ENCODE results near the gene APOL1. TPM values are rescaled to one million over a fixed set of nuclear protein-coding genes. Genes with fewer than 3 reads are reported as not detected.
A peak's percentile ranks its signal among the peaks of the same experiment; 100 is the strongest.
"Not testable (repeated sequence)": the region's sequence is repeated elsewhere in the genome, so short reads cannot be mapped to it uniquely, and the experiment has no call there.

APOL1 gene
- total and polyA plus RNA-seq, 2 donors = 14.2 to 62.6 TPM

DNA sequence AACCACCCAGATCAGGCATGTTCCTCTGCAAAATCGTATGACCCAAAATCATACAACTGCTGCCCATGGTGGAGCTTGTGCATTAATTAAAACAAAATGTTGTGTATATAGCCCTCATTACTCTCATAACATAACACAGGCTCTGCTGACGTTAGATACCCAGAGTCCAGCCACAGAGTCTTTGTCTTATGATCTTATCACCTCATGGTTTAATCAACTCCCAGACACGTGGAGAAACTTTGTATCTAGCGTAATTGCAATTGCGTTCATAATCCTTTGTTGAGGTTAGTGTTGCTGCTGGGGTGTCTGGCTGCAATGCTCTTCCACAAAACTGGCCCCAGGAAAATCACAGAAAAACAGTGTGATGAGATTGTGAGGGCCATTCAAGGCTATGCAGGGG, 5.0 kb upstream of the APOL1 start:
- DNase-seq (ENCODE audit: low read depth in 6 of 9, low spot score in 9 of 9) = no peak
- no peaks in the 10 kb centered on the region for H3K27me3 ChIP-seq (ENCODE audit: control insufficient read depth in 2 of 2, insufficient read depth in 1 of 2, low read length in 1 of 2)
- H3K36me3 ChIP-seq (ENCODE audit: control insufficient read depth in 2 of 2, insufficient read depth in 2 of 2, low read length in 1 of 2) = no peaks in the 10 kb centered on the region
- no peak overlapping the region for H3K4me3 ChIP-seq (ENCODE audit: low read length in 2 of 2)
- 96% methylated on average over 5 of the region's 5 CpGs for WGBS
- H3K27ac ChIP-seq (ENCODE audit: low read depth in 1 of 2, low read length in 1 of 2) = no peak overlapping the region
- peaks cover 0 to 4% of the 10 kb centered on the region in 2 donors for H3K9me3 ChIP-seq (ENCODE audit: control insufficient read depth in 2 of 2, insufficient read depth in 1 of 2, low read length in 1 of 2)
- H3K4me1 ChIP-seq (ENCODE audit: control insufficient read depth in 2 of 2, insufficient read depth in 2 of 2, low read length in 2 of 2) = peaks cover 2 to 6% of the 10 kb centered on the region in 2 donors

DNA sequence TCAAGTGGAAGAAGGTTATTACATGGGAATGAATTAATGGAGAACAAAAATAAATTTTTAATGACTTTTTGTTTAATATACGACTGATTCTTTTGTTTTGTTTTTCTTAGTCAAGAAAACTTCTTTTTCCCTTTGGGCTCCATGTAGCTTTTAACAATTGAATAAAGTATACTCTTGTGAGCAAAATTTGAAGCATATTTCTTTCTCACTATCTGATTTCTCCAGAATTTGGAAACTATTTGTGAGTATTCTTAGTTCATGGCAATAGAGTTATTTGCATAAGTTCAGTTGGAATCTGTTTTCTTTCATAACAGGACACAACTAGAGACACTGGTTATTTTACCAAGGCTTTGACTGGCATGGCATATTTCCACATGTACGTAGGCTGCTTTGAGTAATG, 3.8 kb upstream of the APOL1 start:
- Histone ChIP-seq H3K27me3 (ENCODE audit: control insufficient read depth in 2 of 2, insufficient read depth in 1 of 2, low read length in 1 of 2) (no peaks in the 10 kb centered on the region), H3K4me3 (ENCODE audit: low read length in 2 of 2) (no peak overlapping the region), H3K4me1 (ENCODE audit: control insufficient read depth in 2 of 2, insufficient read depth in 2 of 2, low read length in 2 of 2) (peaks cover 9 to 16% of the 10 kb centered on the region in 2 donors), H3K9me3 (ENCODE audit: control insufficient read depth in 2 of 2, insufficient read depth in 1 of 2, low read length in 1 of 2) (no peaks in the 10 kb centered on the region), H3K36me3 (ENCODE audit: control insufficient read depth in 2 of 2, insufficient read depth in 2 of 2, low read length in 1 of 2) (no peaks in the 10 kb centered on the region), H3K27ac (ENCODE audit: low read depth in 1 of 2, low read length in 1 of 2) (no peak overlapping the region)
- WGBS = 99% methylated on average over 2 of the region's 2 CpGs
- no peak for DNase-seq (ENCODE audit: low read depth in 6 of 9, low spot score in 9 of 9)

DNA sequence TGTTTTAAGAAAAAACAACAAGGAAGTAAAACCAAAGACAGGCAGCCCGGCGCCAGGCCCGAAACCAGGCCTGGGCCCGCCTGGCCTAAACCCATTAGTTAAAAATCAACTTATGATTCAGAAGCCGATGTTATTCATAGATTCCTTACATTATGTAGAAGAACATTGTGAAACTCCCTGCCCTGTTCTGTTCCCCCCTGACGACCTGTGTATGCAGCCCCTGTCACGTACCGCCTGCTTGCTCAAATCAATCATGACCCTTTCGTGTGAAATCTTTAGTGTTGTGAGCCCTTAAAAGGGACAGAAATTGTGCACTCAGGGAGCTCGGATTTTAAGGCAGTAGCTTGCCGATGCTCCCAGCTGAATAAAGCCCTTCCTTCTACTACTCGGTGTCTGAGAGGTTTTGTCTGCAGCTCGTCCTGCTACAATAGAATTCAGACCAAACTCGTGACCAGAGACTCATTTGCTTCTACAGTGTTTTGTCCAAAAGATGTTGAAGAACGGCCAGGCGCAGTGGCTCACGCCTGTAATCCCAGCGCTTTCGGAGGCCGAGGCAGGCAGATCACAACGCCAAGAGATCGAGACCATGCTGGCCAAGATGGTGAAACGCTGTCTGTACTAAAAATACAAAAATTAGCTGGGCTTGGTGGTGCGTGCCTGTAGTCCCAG, 2.5 kb upstream of the APOL1 start:
- not testable (repeated sequence) for DNase-seq (ENCODE audit: low read depth in 6 of 9, low spot score in 9 of 9); H3K27ac ChIP-seq (ENCODE audit: low read depth in 1 of 2, low read length in 1 of 2); H3K36me3 ChIP-seq (ENCODE audit: control insufficient read depth in 2 of 2, insufficient read depth in 2 of 2, low read length in 1 of 2); H3K9me3 ChIP-seq (ENCODE audit: control insufficient read depth in 2 of 2, insufficient read depth in 1 of 2, low read length in 1 of 2); H3K4me3 ChIP-seq (ENCODE audit: low read length in 2 of 2); H3K27me3 ChIP-seq (ENCODE audit: control insufficient read depth in 2 of 2, insufficient read depth in 1 of 2, low read length in 1 of 2)
- H3K4me1 ChIP-seq (ENCODE audit: control insufficient read depth in 2 of 2, insufficient read depth in 2 of 2, low read length in 2 of 2) = peaks cover 9 to 27% of the 10 kb centered on the region in 2 donors
- 95% methylated on average over 24 of the region's 24 CpGs for WGBS

DNA sequence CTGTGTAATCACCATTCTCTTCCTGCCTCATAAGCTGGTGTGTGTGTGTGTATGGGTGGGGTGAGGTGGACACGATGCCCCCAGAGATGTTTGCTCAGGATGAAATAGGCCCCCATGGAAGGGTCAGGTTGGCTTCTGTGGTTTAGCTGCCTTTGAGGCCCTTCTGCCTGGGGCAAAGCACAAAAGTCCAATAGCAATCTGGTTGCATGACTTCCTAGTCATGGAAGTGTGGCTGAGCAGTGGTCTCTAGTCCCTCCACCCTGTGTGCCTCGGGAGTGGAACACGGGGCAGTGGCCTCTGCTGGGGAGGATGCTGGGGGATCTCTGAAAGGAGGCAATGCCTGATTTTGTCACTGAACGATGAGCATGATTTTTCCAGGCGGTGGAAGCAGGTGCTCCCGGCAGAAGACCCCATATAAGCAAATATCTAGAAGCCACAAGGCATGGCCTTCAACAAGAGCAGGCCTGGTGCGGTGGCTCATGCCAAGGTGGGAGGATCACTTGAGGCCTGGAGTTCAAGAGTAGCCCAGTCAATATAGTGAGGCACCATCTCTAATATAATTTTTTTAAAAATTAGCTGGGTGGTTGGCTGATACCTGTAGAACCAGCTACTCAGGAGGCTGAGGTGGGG, 839 bp upstream of the APOL1 start:
- not testable (repeated sequence) for H3K27ac ChIP-seq (ENCODE audit: low read depth in 1 of 2, low read length in 1 of 2); H3K4me3 ChIP-seq (ENCODE audit: low read length in 2 of 2); H3K9me3 ChIP-seq (ENCODE audit: control insufficient read depth in 2 of 2, insufficient read depth in 1 of 2, low read length in 1 of 2); H3K36me3 ChIP-seq (ENCODE audit: control insufficient read depth in 2 of 2, insufficient read depth in 2 of 2, low read length in 1 of 2); DNase-seq (ENCODE audit: low read depth in 6 of 9, low spot score in 9 of 9); H3K27me3 ChIP-seq (ENCODE audit: control insufficient read depth in 2 of 2, insufficient read depth in 1 of 2, low read length in 1 of 2)
- peaks cover 9 to 27% of the 10 kb centered on the region in 2 donors for H3K4me1 ChIP-seq (ENCODE audit: control insufficient read depth in 2 of 2, insufficient read depth in 2 of 2, low read length in 2 of 2)
- WGBS = 91% methylated on average over 7 of the region's 7 CpGs

DNA sequence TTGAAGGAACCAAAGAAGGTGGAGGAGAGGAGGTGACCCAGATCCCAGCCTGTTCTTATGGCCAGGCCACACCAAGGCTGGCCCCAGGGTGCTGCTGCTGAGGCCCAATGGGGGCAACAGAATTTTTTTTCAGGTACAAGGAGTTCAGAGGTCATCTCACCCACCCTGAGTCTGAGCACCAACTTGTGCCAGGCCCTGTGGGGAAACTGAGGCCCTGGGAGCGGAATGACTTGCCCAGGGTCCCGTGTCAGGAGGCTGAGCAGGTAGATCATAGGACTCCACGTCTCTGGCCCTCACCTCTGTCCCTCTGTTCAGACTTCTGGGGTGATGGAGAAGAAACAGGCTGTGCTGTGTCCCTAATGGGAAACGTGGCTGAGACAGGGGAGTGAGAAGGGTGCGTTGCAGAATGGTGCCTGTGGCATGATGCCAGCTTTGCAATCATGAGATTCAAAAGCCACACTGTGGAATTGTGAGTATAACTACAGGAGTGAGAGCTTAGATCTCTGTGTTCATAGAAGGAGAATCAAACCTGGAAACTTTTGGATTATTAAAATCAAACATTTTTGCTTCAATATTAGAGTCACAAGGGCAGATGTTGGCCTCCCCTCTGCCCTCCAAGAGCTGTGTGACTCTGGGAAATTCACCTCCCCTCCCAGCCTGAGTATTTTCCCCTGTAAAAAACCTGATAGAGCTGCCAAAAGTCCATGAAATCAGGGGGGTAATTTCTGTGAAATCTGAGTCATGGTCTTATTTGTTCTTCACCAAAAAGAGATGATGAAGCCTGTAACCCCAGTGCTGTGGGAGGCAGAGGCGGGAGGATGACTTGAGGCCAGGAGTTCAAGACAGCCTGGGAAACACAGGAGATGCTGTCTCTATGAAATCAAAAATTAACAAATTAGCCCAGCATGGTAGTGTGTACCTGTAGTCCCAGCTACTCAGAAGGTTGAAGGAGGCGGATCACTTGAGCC, 874 bp downstream of the APOL1 start:
- Histone ChIP-seq H3K4me1 (ENCODE audit: control insufficient read depth in 2 of 2, insufficient read depth in 2 of 2, low read length in 2 of 2) (peaks cover 9 to 39% of the 10 kb centered on the region in 2 donors), H3K9me3 (ENCODE audit: control insufficient read depth in 2 of 2, insufficient read depth in 1 of 2, low read length in 1 of 2) (no peaks in the 10 kb centered on the region), H3K36me3 (ENCODE audit: control insufficient read depth in 2 of 2, insufficient read depth in 2 of 2, low read length in 1 of 2) (peaks cover 0 to 3% of the 10 kb centered on the region in 2 donors), H3K27me3 (ENCODE audit: control insufficient read depth in 2 of 2, insufficient read depth in 1 of 2, low read length in 1 of 2) (no peaks in the 10 kb centered on the region), H3K4me3 (ENCODE audit: low read length in 2 of 2) (peak overlapping the region; percentile 45 to 51), H3K27ac (ENCODE audit: low read depth in 1 of 2, low read length in 1 of 2) (peak overlapping the region; percentile 53 to 74)
- DNase-seq (ENCODE audit: low read depth in 6 of 9, low spot score in 9 of 9) = no peak
- 61% methylated on average over 7 of the region's 7 CpGs for WGBS

DNA sequence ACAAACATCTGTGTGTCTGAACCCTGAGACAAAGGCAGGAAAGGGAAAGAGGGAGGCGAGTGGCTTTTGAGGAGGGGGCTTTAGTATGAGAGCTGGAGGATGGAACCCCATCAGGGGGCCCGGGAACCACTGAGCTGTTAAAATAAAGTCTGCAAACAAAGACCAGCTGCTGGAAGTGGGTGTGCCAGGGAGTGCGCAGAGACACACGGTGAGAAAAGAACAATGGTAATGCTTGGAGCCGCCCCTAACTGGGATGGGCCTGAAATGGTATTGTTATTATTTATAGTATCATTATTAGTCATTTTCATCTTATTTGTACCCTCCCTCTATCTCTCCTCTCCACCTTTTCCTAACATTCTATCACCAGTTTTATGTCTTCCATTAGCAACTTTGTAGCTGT, 2.6 kb downstream of the APOL1 start:
- H3K27ac ChIP-seq (ENCODE audit: low read depth in 1 of 2, low read length in 1 of 2); H3K9me3 ChIP-seq (ENCODE audit: control insufficient read depth in 2 of 2, insufficient read depth in 1 of 2, low read length in 1 of 2); DNase-seq (ENCODE audit: low read depth in 6 of 9, low spot score in 9 of 9); H3K36me3 ChIP-seq (ENCODE audit: control insufficient read depth in 2 of 2, insufficient read depth in 2 of 2, low read length in 1 of 2); H3K27me3 ChIP-seq (ENCODE audit: control insufficient read depth in 2 of 2, insufficient read depth in 1 of 2, low read length in 1 of 2); H3K4me3 ChIP-seq (ENCODE audit: low read length in 2 of 2): not testable (repeated sequence)
- no CpG with 5 or more reads among the region's 5 CpGs for WGBS
- peaks cover 14 to 51% of the 10 kb centered on the region in 2 donors for H3K4me1 ChIP-seq (ENCODE audit: control insufficient read depth in 2 of 2, insufficient read depth in 2 of 2, low read length in 2 of 2)

DNA sequence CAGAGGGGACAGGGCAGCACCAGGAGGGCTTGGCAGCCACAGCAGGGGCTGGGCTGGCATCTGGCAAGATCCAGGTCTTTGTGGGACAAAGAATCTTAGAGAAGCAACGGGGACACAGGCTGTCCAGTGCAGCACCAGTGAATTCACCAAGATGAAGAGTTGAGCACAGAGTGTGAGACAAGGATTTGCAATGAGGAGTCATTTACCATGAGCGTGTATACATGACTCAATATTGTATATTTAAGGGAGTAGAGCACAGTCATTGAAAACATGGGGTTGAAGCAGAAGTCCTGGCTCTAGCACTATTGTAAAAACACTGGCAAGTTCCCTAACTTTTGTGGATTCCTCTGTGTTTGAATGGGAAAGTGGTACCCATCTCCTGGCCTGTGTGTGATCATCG, 3.5 kb downstream of the APOL1 start:
- H3K27ac ChIP-seq (ENCODE audit: low read depth in 1 of 2, low read length in 1 of 2) = no peak overlapping the region
- 97% methylated on average over 3 of the region's 3 CpGs for WGBS

DNA sequence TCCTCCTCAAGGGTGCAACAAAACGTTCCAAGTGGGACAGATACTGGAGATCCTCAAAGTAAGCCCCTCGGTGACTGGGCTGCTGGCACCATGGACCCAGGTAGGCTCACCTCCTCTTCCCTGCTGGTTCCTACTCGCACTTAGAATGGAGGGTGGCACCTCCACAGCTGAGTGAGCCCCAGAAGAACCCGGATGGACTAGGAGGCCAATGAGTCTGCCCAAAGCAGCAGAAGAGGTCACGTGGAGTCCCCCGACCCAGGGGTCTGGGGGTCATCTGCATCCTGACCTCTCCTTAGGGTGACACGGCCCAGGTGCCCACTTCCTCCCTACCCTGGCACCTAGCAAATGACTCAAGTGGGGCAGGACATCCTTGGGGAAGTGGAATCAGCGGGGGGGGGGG, 4.4 kb downstream of the APOL1 start:
- DNase-seq (ENCODE audit: low read depth in 6 of 9, low spot score in 9 of 9) = no peak
- Histone ChIP-seq H3K4me3 (ENCODE audit: low read length in 2 of 2) (no peak overlapping the region), H3K9me3 (ENCODE audit: control insufficient read depth in 2 of 2, insufficient read depth in 1 of 2, low read length in 1 of 2) (no peaks in the 10 kb centered on the region), H3K27ac (ENCODE audit: low read depth in 1 of 2, low read length in 1 of 2) (no peak overlapping the region), H3K4me1 (ENCODE audit: control insufficient read depth in 2 of 2, insufficient read depth in 2 of 2, low read length in 2 of 2) (peaks cover 14 to 51% of the 10 kb centered on the region in 2 donors), H3K36me3 (ENCODE audit: control insufficient read depth in 2 of 2, insufficient read depth in 2 of 2, low read length in 1 of 2) (peaks cover 3% of the 10 kb centered on the region in 2 donors), H3K27me3 (ENCODE audit: control insufficient read depth in 2 of 2, insufficient read depth in 1 of 2, low read length in 1 of 2) (no peaks in the 10 kb centered on the region)
- 85% methylated on average over 8 of the region's 8 CpGs for WGBS

More for the DNA sequence above, 3.5 kb downstream of the APOL1 start:
- no peak overlapping the region for H3K4me3 ChIP-seq (ENCODE audit: low read length in 2 of 2)
- no peaks in the 10 kb centered on the region for H3K9me3 ChIP-seq (ENCODE audit: control insufficient read depth in 2 of 2, insufficient read depth in 1 of 2, low read length in 1 of 2)
- peaks cover 0 to 3% of the 10 kb centered on the region in 2 donors for H3K36me3 ChIP-seq (ENCODE audit: control insufficient read depth in 2 of 2, insufficient read depth in 2 of 2, low read length in 1 of 2)
- H3K27me3 ChIP-seq (ENCODE audit: control insufficient read depth in 2 of 2, insufficient read depth in 1 of 2, low read length in 1 of 2) = no peaks in the 10 kb centered on the region
- H3K4me1 ChIP-seq (ENCODE audit: control insufficient read depth in 2 of 2, insufficient read depth in 2 of 2, low read length in 2 of 2) = peaks cover 14 to 51% of the 10 kb centered on the region in 2 donors
- DNase-seq (ENCODE audit: low read depth in 6 of 9, low spot score in 9 of 9) = no peak
